Ishikawa (cell line): ENCODE data around the gene UQCC2.

ENCODE experiments used
- CEBPB ChIP-seq: IDR thresholded peaks from 2 replicates; pipeline ENCODE4 v1.6.1; 2012
- CREB1 ChIP-seq: IDR thresholded peaks from 2 replicates; pipeline ENCODE4 v1.6.1; 2012; ENCODE audit warnings: low read depth
- EGR1 ChIP-seq: IDR thresholded peaks from 2 replicates; pipeline ENCODE4 v1.6.1; 2012
- EP300 ChIP-seq: IDR thresholded peaks from 2 replicates; pipeline ENCODE4 v1.6.1; 2012; ENCODE audit warnings: borderline replicate concordance
- FOXM1 ChIP-seq: IDR thresholded peaks from 2 replicates; pipeline ENCODE4 v1.6.1; 2012; ENCODE audit warnings: low read depth, borderline replicate concordance
- NFIC ChIP-seq: IDR thresholded peaks from 2 replicates; pipeline ENCODE4 v1.6.1; 2012
- RAD21 ChIP-seq: IDR thresholded peaks from 2 replicates; pipeline ENCODE4 v1.6.1; 2012; ENCODE audit warnings: low read depth
- REST ChIP-seq: IDR thresholded peaks from 2 replicates; pipeline ENCODE4 v1.6.1; 2012; ENCODE audit warnings: low read depth, mild to moderate bottlenecking
- TAF1 ChIP-seq: IDR thresholded peaks from 2 replicates; pipeline ENCODE4 v1.6.1; 2012; ENCODE audit warnings: low read depth, mild to moderate bottlenecking
- TCF12 ChIP-seq: IDR thresholded peaks from 2 replicates; pipeline ENCODE4 v1.6.1; 2012; ENCODE audit warnings: low read depth
- TEAD4 ChIP-seq: IDR thresholded peaks from 2 replicates; pipeline ENCODE4 v1.6.1; 2012
- YY1 ChIP-seq: IDR thresholded peaks from 2 replicates; pipeline ENCODE4 v1.6.1; 2012; ENCODE audit warnings: low read depth
- ZBTB7A ChIP-seq: IDR thresholded peaks from 2 replicates; pipeline ENCODE4 v1.6.1; 2012; ENCODE audit warnings: low read depth
- TF ChIP-seq, protein P1 (sequence below): IDR thresholded peaks from 2 replicates; pipeline ENCODE4 v1.6.1; 2012
- TF ChIP-seq, protein P2 (sequence below): IDR thresholded peaks from 2 replicates; pipeline ENCODE4 v1.6.1; 2012

Gene UQCC2

GRCh38 chr6:33728438-33728837 is 16.9 kb upstream of the UQCC2 start:
- TF ChIP-seq ZBTB7A (no peak), NFIC (no peak), TEAD4 (no peak), YY1 (no peak), FOXM1 (no peak), EP300 (no peak), TCF12 (no peak), CEBPB (no peak), EGR1 (no peak), TAF1 (no peak), REST (no peak)
- TF ChIP-seq, protein P1, sequence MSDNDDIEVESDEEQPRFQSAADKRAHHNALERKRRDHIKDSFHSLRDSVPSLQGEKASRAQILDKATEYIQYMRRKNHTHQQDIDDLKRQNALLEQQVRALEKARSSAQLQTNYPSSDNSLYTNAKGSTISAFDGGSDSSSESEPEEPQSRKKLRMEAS, result no peak
- TF ChIP-seq, protein P2, sequence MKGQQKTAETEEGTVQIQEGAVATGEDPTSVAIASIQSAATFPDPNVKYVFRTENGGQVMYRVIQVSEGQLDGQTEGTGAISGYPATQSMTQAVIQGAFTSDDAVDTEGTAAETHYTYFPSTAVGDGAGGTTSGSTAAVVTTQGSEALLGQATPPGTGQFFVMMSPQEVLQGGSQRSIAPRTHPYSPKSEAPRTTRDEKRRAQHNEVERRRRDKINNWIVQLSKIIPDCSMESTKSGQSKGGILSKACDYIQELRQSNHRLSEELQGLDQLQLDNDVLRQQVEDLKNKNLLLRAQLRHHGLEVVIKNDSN, result no peak

- TF ChIP-seq, protein P1, result no peak
- TF ChIP-seq ZBTB7A, result no peak
- TF ChIP-seq REST, result no peak
- TF ChIP-seq NFIC, result no peak
- TF ChIP-seq TCF12, result no peak
- TF ChIP-seq CEBPB, result no peak
- TF ChIP-seq, protein P2, result no peak
- TF ChIP-seq RAD21, result no peak
- TF ChIP-seq EGR1, result no peak
- TF ChIP-seq TEAD4, result no peak
- no peak for TF ChIP-seq FOXM1
- TF ChIP-seq TAF1, result no peak
- no peak for TF ChIP-seq CREB1
- no peak for TF ChIP-seq YY1
These were observed 16.4 kb upstream of the UQCC2 start for GRCh38 chr6:33727932-33728331.

DNA sequence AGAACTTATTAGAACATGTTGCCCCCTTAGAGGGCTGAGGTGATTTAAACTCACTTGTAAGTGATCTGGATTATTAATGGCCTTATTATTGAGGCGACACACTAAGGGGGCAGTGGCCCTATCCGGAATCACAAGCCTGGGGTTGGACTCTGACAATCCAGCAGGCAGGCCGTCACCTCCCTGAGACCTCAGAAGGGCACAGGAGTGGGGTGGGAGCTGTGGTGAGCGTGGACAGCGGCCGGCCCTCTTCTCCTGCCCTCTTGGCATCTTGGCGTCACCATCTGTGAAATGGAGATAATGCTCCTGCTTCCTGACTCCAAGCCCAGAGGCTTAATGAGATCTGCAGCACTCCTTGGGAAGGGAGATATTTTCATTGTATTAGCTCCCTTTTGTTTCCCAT is 15.6 kb upstream of the UQCC2 start:
- no peak for TF ChIP-seq TCF12
- TF ChIP-seq CREB1, result no peak
- no peak for TF ChIP-seq REST
- TF ChIP-seq FOXM1, result no peak
- no peak for TF ChIP-seq CEBPB
- TF ChIP-seq NFIC, result no peak
- no peak for TF ChIP-seq TAF1
- TF ChIP-seq YY1, result no peak
- no peak for TF ChIP-seq TEAD4
- no peak for TF ChIP-seq RAD21
- TF ChIP-seq, protein P1, result no peak
- TF ChIP-seq ZBTB7A, result no peak
- TF ChIP-seq, protein P2, result no peak
- TF ChIP-seq EP300, result no peak
- TF ChIP-seq EGR1, result no peak

- TF ChIP-seq RAD21, result no peak
- no peak for TF ChIP-seq FOXM1
- TF ChIP-seq, protein P1, result no peak
- no peak for TF ChIP-seq NFIC
- TF ChIP-seq EP300, result no peak
- no peak for TF ChIP-seq EGR1
- TF ChIP-seq ZBTB7A, result no peak
- no peak for TF ChIP-seq YY1
- TF ChIP-seq REST, result no peak
- TF ChIP-seq TCF12, result no peak
- no peak for TF ChIP-seq CREB1
- TF ChIP-seq CEBPB, result no peak
- TF ChIP-seq, protein P2, result no peak
- no peak for TF ChIP-seq TAF1
- TF ChIP-seq TEAD4, result no peak
These were observed 15.2 kb upstream of the UQCC2 start for GRCh38 chr6:33726696-33727095.
